Smooth muscle cell (in vitro differentiated cells): ENCODE results near the gene MAPK8IP3. TPM values are rescaled to one million over a fixed set of nuclear protein-coding genes. Genes with fewer than 3 reads are reported as not detected.
"Not testable (repeated sequence)": the region's sequence is repeated elsewhere in the genome, so short reads cannot be mapped to it uniquely, and the experiment has no call there.

ENCODE experiments used
- DNase-seq: peaks from one replicate; lab custom pipeline; 2025; ENCODE audit not compliant: unreplicated experiment; lab: John Stamatoyannopoulos, UW
- H2AFZ ChIP-seq: fragments of 200-600 bp; sonication (generic); 2 replicates; pipeline ENCODE4 v1.6.0; 2016; ENCODE audit warnings: antibody characterized with exemption, low read depth, mild to moderate bottlenecking
- H3F3A ChIP-seq: fragments of 200-600 bp; sonication (generic); 2 replicates; pipeline ENCODE4 v1.6.0; 2017; ENCODE audit warnings: antibody characterized with exemption, low read depth
- H3K27ac ChIP-seq: fragments of 200-600 bp; sonication (generic); 2 replicates; pipeline ENCODE4 v1.5.1; 2016; ENCODE audit warnings: low read depth, mild to moderate bottlenecking
- H3K27me3 ChIP-seq: fragments of 200-600 bp; sonication (generic); 2 replicates; pipeline ENCODE4 v1.6.1; 2016; ENCODE audit warnings: low read depth, mild to moderate bottlenecking
- H3K36me3 ChIP-seq: fragments of 200-600 bp; sonication (generic); 2 replicates; pipeline ENCODE4 v1.5.1; 2016; ENCODE audit warnings: low read depth
- H3K4me1 ChIP-seq: fragments of 200-600 bp; sonication (generic); 2 replicates; pipeline ENCODE4 v1.5.1; 2016; ENCODE audit warnings: low read depth
- H3K4me2 ChIP-seq: fragments of 200-600 bp; sonication (generic); 2 replicates; pipeline ENCODE4 v1.6.0; 2016; ENCODE audit warnings: mild to moderate bottlenecking
- H3K4me3 ChIP-seq: fragments of 200-600 bp; sonication (generic); 2 replicates; pipeline ENCODE4 v1.5.1; 2016; ENCODE audit warnings: mild to moderate bottlenecking
- H3K79me2 ChIP-seq: fragments of 200-600 bp; sonication (generic); 2 replicates; pipeline ENCODE4 v1.6.0; 2016; ENCODE audit warnings: low read depth, mild to moderate bottlenecking
- H3K9ac ChIP-seq: fragments of 200-600 bp; sonication (generic); 2 replicates; pipeline ENCODE4 v1.6.0; 2016; ENCODE audit warnings: low read depth
- H3K9me3 ChIP-seq: fragments of 200-600 bp; sonication (generic); replicated peaks from 2 replicates; pipeline ENCODE4 v1.5.1; 2016; ENCODE audit warnings: low read depth
- H4K20me1 ChIP-seq: fragments of 200-600 bp; sonication (generic); 2 replicates; pipeline ENCODE4 v1.6.0; 2016; ENCODE audit warnings: low read depth
- WGBS: methylation state at CpG from one replicate; pipeline ENCODE4 v1.1.7; 2016; ENCODE audit warnings: low lambda C conversion rate; 5-methylcytosine and 5-hydroxymethylcytosine counted together
- polyA plus RNA-seq: library from polyadenylated mRNA; unstranded; fragments of >200 nt; fragmentation: Nextera tagmentation; extraction: Ambion mirVana; gene quantifications from 2 replicates; pipeline ENCODE4 v1.2.1, GENCODE V29; 2016
- total RNA-seq: library from RNA; depleted of rRNA; stranded (reverse); fragments of >200 nt; gene quantifications from 2 replicates; pipeline ENCODE4 v1.2.3, GENCODE V29; 2014
- TF ChIP-seq, protein P1 (sequence below): fragments of 200-600 bp; sonication (generic); IDR thresholded peaks from 2 replicates; pipeline ENCODE4 v1.5.1; 2017; ENCODE audit warnings: borderline replicate concordance, mild to moderate bottlenecking, antibody characterized with exemption; ENCODE audit not compliant: insufficient read depth, poor library complexity, severe bottlenecking

The MAPK8IP3 gene
- total and polyA plus RNA-seq, 2 experiments from 2014 or later = 43.6 to 47.8 TPM

- H3K79me2 ChIP-seq = peaks cover 12% of the 10 kb centered on the region
- WGBS = 99% methylated on average over 7 of the region's 7 CpGs
- TF ChIP-seq, protein P1, sequence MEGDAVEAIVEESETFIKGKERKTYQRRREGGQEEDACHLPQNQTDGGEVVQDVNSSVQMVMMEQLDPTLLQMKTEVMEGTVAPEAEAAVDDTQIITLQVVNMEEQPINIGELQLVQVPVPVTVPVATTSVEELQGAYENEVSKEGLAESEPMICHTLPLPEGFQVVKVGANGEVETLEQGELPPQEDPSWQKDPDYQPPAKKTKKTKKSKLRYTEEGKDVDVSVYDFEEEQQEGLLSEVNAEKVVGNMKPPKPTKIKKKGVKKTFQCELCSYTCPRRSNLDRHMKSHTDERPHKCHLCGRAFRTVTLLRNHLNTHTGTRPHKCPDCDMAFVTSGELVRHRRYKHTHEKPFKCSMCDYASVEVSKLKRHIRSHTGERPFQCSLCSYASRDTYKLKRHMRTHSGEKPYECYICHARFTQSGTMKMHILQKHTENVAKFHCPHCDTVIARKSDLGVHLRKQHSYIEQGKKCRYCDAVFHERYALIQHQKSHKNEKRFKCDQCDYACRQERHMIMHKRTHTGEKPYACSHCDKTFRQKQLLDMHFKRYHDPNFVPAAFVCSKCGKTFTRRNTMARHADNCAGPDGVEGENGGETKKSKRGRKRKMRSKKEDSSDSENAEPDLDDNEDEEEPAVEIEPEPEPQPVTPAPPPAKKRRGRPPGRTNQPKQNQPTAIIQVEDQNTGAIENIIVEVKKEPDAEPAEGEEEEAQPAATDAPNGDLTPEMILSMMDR = no peak
- H3K4me1 ChIP-seq = no peaks in the 10 kb centered on the region
- H3K9me3 ChIP-seq = no peaks in the 10 kb centered on the region
- no peaks in the 10 kb centered on the region for H3K36me3 ChIP-seq
- H3K27me3 ChIP-seq = no peaks in the 10 kb centered on the region
- H3F3A ChIP-seq = peaks cover 16% of the 10 kb centered on the region
- H2AFZ ChIP-seq = no peak overlapping the region
- no peak for DNase-seq
- no peak overlapping the region for H3K4me2 ChIP-seq
- no peak overlapping the region for H3K27ac ChIP-seq
- H3K4me3 ChIP-seq = no peak overlapping the region
- peaks cover 39% of the 10 kb centered on the region for H4K20me1 ChIP-seq
- H3K9ac ChIP-seq = no peak overlapping the region
These were observed 25.1 kb downstream of the MAPK8IP3 start for GRCh38 chr16:1731073-1731472.

GRCh38 chr16:1731603-1732002 lies 25.6 kb downstream of the MAPK8IP3 start:
- H3K9me3 ChIP-seq = no peaks in the 10 kb centered on the region
- TF ChIP-seq, protein P1 = no peak
- no peaks in the 10 kb centered on the region for H3K36me3 ChIP-seq
- WGBS = 77% methylated on average over 7 of the region's 7 CpGs
- no peaks in the 10 kb centered on the region for H3K27me3 ChIP-seq
- H3K4me1 ChIP-seq = no peaks in the 10 kb centered on the region
- peaks cover 33% of the 10 kb centered on the region for H4K20me1 ChIP-seq
- DNase-seq = no peak
- no peak overlapping the region for H3K9ac ChIP-seq
- H3K4me3 ChIP-seq = no peak overlapping the region
- peaks cover 9% of the 10 kb centered on the region for H3K79me2 ChIP-seq
- H3F3A ChIP-seq = peaks cover 16% of the 10 kb centered on the region
- H2AFZ ChIP-seq = no peak overlapping the region
- H3K27ac ChIP-seq = no peak overlapping the region
- H3K4me2 ChIP-seq = no peak overlapping the region

GRCh38 chr16:1732071-1732470 lies 26.1 kb downstream of the MAPK8IP3 start:
- Histone ChIP-seq H4K20me1 (peaks cover 29% of the 10 kb centered on the region), H3K9ac (no peak overlapping the region), H3K27ac (no peak overlapping the region), H3K4me3 (no peak overlapping the region), H3K79me2 (peaks cover 4% of the 10 kb centered on the region), H2AFZ (no peak overlapping the region), H3K9me3 (no peaks in the 10 kb centered on the region), H3K36me3 (no peaks in the 10 kb centered on the region), H3K4me1 (no peaks in the 10 kb centered on the region), H3K27me3 (no peaks in the 10 kb centered on the region), H3K4me2 (no peak overlapping the region), H3F3A (peaks cover 16% of the 10 kb centered on the region)
- TF ChIP-seq, protein P1 = no peak
- no peak for DNase-seq
- WGBS = 95% methylated on average over 14 of the region's 14 CpGs

DNA sequence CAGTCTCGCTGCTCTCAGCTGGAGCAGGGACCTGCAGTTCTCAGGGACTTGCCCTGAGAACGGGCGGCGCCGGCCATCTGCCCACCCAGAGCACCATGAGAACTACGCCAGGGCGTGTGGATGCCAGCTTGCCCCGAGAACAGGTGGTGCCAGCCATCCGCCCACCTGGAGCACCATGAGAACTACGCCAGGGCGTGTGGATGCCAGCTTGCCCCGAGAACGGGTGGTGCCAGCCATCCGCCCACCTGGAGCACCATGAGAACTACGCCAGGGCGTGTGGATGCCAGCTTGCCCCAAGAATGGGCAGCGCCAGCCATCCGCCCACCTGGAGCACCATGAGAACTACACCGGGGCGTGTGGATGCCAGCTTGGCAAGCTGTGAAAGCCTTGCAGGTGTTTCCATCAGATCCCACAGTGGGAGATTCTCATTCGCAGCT lies 26.6 kb downstream of the MAPK8IP3 start:
- H3K4me2 ChIP-seq, H3K36me3 ChIP-seq, H2AFZ ChIP-seq, H3K79me2 ChIP-seq, H3K4me1 ChIP-seq, H3K27me3 ChIP-seq, H3K9me3 ChIP-seq, H3K9ac ChIP-seq, H3K4me3 ChIP-seq, DNase-seq, H3K27ac ChIP-seq: not testable (repeated sequence)
- peaks cover 16% of the 10 kb centered on the region for H3F3A ChIP-seq
- H4K20me1 ChIP-seq = peaks cover 24% of the 10 kb centered on the region
- WGBS = 97% methylated on average over 21 of the region's 21 CpGs
